Adrenal gland (tissue), 12 donors: ENCODE results near the gene MEIKIN. TPM values are rescaled to one million over a fixed set of nuclear protein-coding genes. Genes with fewer than 3 reads are reported as not detected.

ENCODE experiments used
- DNase-seq, 7 donors: peaks; one replicate each; pipeline ENCODE4 v3.0.0-alpha.2; 2019 to 2020
- H3K27ac ChIP-seq, 5 donors: fragments of 200-600 bp; sonication (generic) in 4 of 5; 1 replicate in 3 of 5; 2 replicates in 2 of 5; pipeline versions ENCODE4 v1.5.1 to v1.8.0; 2016 to 2020; ENCODE audit warnings: mild to moderate bottlenecking in 1 of 5
- H3K27me3 ChIP-seq: fragments of 200-600 bp; 2 replicates; pipeline ENCODE4 v1.8.0; 2021
- H3K36me3 ChIP-seq, 2 donors: fragments of 200-600 bp; replicated peaks in 1 of 2; 1 replicate in 1 of 2; 2 replicates in 1 of 2; pipeline versions ENCODE4 v1.5.1 to v1.8.0; 2018 to 2022
- H3K4me1 ChIP-seq, 2 donors: fragments of 200-600 bp; replicated peaks in 1 of 2; 1 replicate in 1 of 2; 2 replicates in 1 of 2; pipeline versions ENCODE4 v1.5.1 to v1.8.0; 2018 to 2021
- H3K4me3 ChIP-seq, 4 donors: fragments of 200-600 bp; sonication (generic) in 3 of 4; one replicate each; pipeline ENCODE4 v1.5.1; 2016 to 2018
- H3K9me3 ChIP-seq, 3 donors: fragments of 200-600 bp; sonication (generic) in 1 of 3; replicated peaks in 1 of 3; 1 replicate in 2 of 3; 2 replicates in 1 of 3; pipeline versions ENCODE4 v1.5.1 to v1.8.0; 2016 to 2021
- CTCF ChIP-seq, 6 experiments: fragments of 450-650 bp in 4 of 6; fragments of 200-600 bp in 2 of 6; sonication (generic) in 1 of 6; IDR thresholded peaks; 1 replicate in 5 of 6; 2 replicates in 1 of 6; pipeline versions ENCODE4 v1.5.1 to v1.8.0; 2016 to 2021; ENCODE audit warnings: antibody characterized with exemption in 6 of 6, mild to moderate bottlenecking in 2 of 6, moderate library complexity in 1 of 6
- POLR2A ChIP-seq, 2 donors: fragments of 450-650 bp; IDR thresholded peaks; one replicate each; pipeline ENCODE4 v1.6.1; 2017; ENCODE audit warnings: antibody characterized with exemption in 2 of 2, mild to moderate bottlenecking in 2 of 2, moderate library complexity in 1 of 2
- WGBS, 4 donors: extraction: QIAGEN DNeasy Blood & Tissue Kit in 2 of 4; methylation state at CpG; one replicate each; pipeline versions ENCODE4 v1.1.5 to v1.1.7; 2013 to 2017; 5-methylcytosine and 5-hydroxymethylcytosine counted together
- intact Hi-C, 2 donors: fragments of 100-400 bp; cut with DNase I; formaldehyde crosslinking; loops; one replicate each; pipeline versions ENCODE4 v1.14.1 to v1.15.0; 2022 to 2023
- polyA plus RNA-seq, 3 donors: library from polyadenylated mRNA; stranded (reverse); fragments of 200-250 nt in 2 of 3; fragments of 350-450 nt in 1 of 3; fragmentation: Illumina TruSeq in 1 of 3; extraction: RNeasy Lipid Tissue Mini Kit (QIAGEN cat#74804) in 1 of 3; gene quantifications; one replicate each; pipeline ENCODE4 v1.2.3, GENCODE V29; 2013 to 2014
- total RNA-seq, 9 donors: library from RNA; depleted of rRNA in 4 of 9; stranded (reverse); fragments of >200 nt in 4 of 9; fragments of 120-200 nt in 1 of 9; fragmentation: NEBNext Ultra II Directional in 1 of 9; extraction: Animal tissue kit (Norgen Biotek cat#: 25700) in 1 of 9; gene quantifications; one replicate each; pipeline versions ENCODE4 v1.1.0 to v1.2.4, GENCODE V29; 2013 to 2023
- donor health status: healthy with polysubstance abuse.
- donor health status: Bipolar disorder and iron deficiency.
- donor health status: DM: yes; HTN: yes; CAD: no.
- donor health status: DM: no; HTN: no; CAD: no.
- donor health status: DM: no; HTN: no; CAD: no.
- donor health status: DM: yes; HTN: yes; CAD: no.

MEIKIN gene
- total and polyA plus RNA-seq, 12 donors: 0.11 TPM; not detected in 11

- Histone ChIP-seq H3K4me3 (no peak overlapping the region), H3K27ac (no peak overlapping the region), H3K36me3 (no peaks in the 10 kb centered on the region), H3K4me1 (peaks cover 6 to 32% of the 10 kb centered on the region in 2 donors), H3K9me3 (no peaks in the 10 kb centered on the region), H3K27me3 (no peaks in the 10 kb centered on the region)
- 74 to 92% (median 81%) methylated on average over 1 of the region's 1 CpG for WGBS, 4 donors
- TF ChIP-seq POLR2A (IDR thresholded peaks at IDR 0.05) (no peak), CTCF (IDR thresholded peaks at IDR 0.05) (peak in 1 of 6 experiments; percentile 9)
- intact Hi-C loops: no loop called here
- no peak for DNase-seq
Observed at GRCh38 chr5:131776450-131776849, 169.0 kb downstream of the MEIKIN start.

- intact Hi-C loops: no loop called here
- DNase-seq: no peak
- 93 to 97% (median 96%) methylated on average over 4 of the region's 4 CpGs for WGBS, 4 donors
- TF ChIP-seq POLR2A (IDR thresholded peaks at IDR 0.05) (no peak), CTCF (IDR thresholded peaks at IDR 0.05) (no peak)
- H3K9me3 ChIP-seq: no peaks in the 10 kb centered on the region
- no peaks in the 10 kb centered on the region for H3K27me3 ChIP-seq
- no peaks in the 10 kb centered on the region for H3K36me3 ChIP-seq
- no peak overlapping the region for H3K4me3 ChIP-seq
- peaks cover 6 to 33% of the 10 kb centered on the region in 2 donors for H3K4me1 ChIP-seq
- H3K27ac ChIP-seq: no peak overlapping the region
Observed at GRCh38 chr5:131774652-131775367, 170.7 kb downstream of the MEIKIN start.

GRCh38 chr5:131773805-131774204 lies 171.7 kb downstream of the MEIKIN start:
- no peaks in the 10 kb centered on the region for H3K36me3 ChIP-seq
- peaks cover 6 to 33% of the 10 kb centered on the region in 2 donors for H3K4me1 ChIP-seq
- H3K9me3 ChIP-seq: no peaks in the 10 kb centered on the region
- intact Hi-C loops: no loop called here
- H3K4me3 ChIP-seq: no peak overlapping the region
- DNase-seq: no peak
- H3K27ac ChIP-seq: no peak overlapping the region
- no peaks in the 10 kb centered on the region for H3K27me3 ChIP-seq
- no peak for TF ChIP-seq POLR2A (IDR thresholded peaks at IDR 0.05)
- TF ChIP-seq CTCF (IDR thresholded peaks at IDR 0.05): no peak
- WGBS, 4 donors: 93 to 100% (median 97%) methylated on average over 2 of the region's 2 CpGs

GRCh38 chr5:131771692-131772091 lies 173.8 kb downstream of the MEIKIN start:
- Histone ChIP-seq H3K4me3 (no peak overlapping the region), H3K27ac (no peak overlapping the region), H3K27me3 (no peaks in the 10 kb centered on the region), H3K4me1 (peaks cover 6 to 27% of the 10 kb centered on the region in 2 donors), H3K9me3 (peaks cover 0 to 8% (median 0%) of the 10 kb centered on the region in 3 donors), H3K36me3 (no peaks in the 10 kb centered on the region)
- intact Hi-C loops: no loop called here
- TF ChIP-seq POLR2A (IDR thresholded peaks at IDR 0.05) (no peak), CTCF (IDR thresholded peaks at IDR 0.05) (no peak)
- no peak for DNase-seq
- 90 to 96% (median 93%) methylated on average over 4 of the region's 4 CpGs for WGBS, 4 donors
